Subcutaneous adipose tissue (tissue), 4 donors: ENCODE measurements around the gene SLC9A5. TPM values are rescaled to one million over a fixed set of nuclear protein-coding genes. Genes with fewer than 3 reads are reported as not detected.

ENCODE experiments used
- total RNA-seq, 4 donors: library from RNA; depleted of rRNA; stranded (reverse); fragments of >200 nt; gene quantifications; one replicate each; pipeline ENCODE4 v1.1.0, GENCODE V29; 2016
- TF ChIP-seq, protein P1 (sequence below): fragments of 450-650 bp; IDR thresholded peaks from one replicate; pipeline ENCODE4 v1.5.1; 2016; ENCODE audit warnings: low read depth, mild to moderate bottlenecking, control low read depth, antibody characterized with exemption, moderate library complexity

SLC9A5 gene
- total RNA-seq, 4 donors from 2014 or later, result 1.0 to 2.3 (median 1.3) TPM; not detected in 1

GRCh38 chr16:67247192-67248072 is 1.3 kb upstream of the SLC9A5 start, which contains the start of gene FHOD1:
Gene FHOD1, minus strand, starts transcription at chr16:67247481. Its CDS starts 71 bp downstream, at chr16:67247410.
- TF ChIP-seq, protein P1, sequence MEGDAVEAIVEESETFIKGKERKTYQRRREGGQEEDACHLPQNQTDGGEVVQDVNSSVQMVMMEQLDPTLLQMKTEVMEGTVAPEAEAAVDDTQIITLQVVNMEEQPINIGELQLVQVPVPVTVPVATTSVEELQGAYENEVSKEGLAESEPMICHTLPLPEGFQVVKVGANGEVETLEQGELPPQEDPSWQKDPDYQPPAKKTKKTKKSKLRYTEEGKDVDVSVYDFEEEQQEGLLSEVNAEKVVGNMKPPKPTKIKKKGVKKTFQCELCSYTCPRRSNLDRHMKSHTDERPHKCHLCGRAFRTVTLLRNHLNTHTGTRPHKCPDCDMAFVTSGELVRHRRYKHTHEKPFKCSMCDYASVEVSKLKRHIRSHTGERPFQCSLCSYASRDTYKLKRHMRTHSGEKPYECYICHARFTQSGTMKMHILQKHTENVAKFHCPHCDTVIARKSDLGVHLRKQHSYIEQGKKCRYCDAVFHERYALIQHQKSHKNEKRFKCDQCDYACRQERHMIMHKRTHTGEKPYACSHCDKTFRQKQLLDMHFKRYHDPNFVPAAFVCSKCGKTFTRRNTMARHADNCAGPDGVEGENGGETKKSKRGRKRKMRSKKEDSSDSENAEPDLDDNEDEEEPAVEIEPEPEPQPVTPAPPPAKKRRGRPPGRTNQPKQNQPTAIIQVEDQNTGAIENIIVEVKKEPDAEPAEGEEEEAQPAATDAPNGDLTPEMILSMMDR, result no peak

DNA sequence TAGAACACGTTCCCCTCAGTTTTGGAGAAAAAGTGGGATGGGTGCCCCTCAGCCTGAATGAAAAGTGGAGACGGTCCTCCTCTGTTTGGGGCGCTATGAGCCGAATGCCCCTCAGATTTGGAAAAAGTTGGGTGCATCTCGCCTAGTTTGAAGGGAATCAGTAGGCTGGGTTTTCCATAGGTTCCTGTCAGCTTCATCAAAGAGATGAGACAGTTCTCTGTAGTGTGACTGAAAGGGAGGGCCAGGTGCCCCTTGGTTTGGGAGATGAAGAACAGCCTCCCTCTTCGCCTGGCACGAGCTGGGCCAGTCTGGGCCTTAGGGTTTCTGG is 742 bp upstream of the SLC9A5 start:
- TF ChIP-seq, protein P1, result no peak

GRCh38 chr16:67249178-67250044 is 632 bp downstream of the SLC9A5 start:
- TF ChIP-seq, protein P1, result no peak

- TF ChIP-seq, protein P1, result no peak
Measured at GRCh38 chr16:67250045-67250327, 1.2 kb downstream of the SLC9A5 start.

GRCh38 chr16:67252609-67253497 is 4.1 kb downstream of the SLC9A5 start:
- TF ChIP-seq, protein P1, result no peak

- TF ChIP-seq, protein P1, result no peak
Measured at GRCh38 chr16:67254801-67255552, 6.2 kb downstream of the SLC9A5 start.
